ENCODE data around the gene DOK7.

The DOK7 gene

DNA sequence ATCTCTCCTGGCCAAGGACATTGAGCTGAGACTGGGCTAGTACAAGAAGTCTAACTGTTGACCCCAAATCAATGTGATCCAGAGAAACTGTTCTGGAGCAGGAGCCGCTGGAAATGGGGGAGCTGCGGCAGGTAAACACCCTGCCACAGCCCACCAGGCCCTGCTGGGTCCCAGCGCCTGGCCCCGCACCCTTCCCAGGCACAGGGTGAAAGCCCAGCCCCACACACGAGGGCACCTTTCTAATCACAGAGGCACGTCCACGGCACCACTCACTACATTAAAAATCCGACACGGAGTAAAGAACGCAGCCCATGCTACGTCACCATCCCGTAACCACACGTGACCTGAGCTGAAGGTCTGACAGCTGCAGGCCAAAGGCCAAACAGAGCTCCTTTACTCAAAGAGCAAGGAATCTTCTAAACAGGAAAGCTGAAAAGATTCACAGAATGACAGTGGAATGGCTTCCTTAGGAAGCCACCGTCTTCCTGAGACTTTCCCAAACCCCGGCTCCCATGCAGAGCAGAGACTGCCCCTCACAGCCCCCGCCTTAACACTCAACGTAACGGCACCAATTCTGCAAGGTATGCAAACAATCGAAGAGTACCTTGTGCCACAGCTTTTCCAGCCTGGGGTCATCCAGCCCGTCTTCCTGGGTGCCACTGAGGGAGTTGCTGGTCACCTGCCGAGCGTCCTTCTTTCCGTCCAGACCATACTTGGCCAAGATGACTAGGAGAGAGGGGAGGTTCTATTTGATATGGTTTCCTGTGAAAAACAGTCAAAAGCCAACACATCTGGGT lies 56.6 kb downstream of the DOK7 start:
- no peak overlapping the region for H3K4me3 ChIP-seq (replicated peaks; ENCODE audit: low read depth, low read length)
- DNase-seq (ENCODE audit: low read depth): no peak
- TF ChIP-seq, protein P1, sequence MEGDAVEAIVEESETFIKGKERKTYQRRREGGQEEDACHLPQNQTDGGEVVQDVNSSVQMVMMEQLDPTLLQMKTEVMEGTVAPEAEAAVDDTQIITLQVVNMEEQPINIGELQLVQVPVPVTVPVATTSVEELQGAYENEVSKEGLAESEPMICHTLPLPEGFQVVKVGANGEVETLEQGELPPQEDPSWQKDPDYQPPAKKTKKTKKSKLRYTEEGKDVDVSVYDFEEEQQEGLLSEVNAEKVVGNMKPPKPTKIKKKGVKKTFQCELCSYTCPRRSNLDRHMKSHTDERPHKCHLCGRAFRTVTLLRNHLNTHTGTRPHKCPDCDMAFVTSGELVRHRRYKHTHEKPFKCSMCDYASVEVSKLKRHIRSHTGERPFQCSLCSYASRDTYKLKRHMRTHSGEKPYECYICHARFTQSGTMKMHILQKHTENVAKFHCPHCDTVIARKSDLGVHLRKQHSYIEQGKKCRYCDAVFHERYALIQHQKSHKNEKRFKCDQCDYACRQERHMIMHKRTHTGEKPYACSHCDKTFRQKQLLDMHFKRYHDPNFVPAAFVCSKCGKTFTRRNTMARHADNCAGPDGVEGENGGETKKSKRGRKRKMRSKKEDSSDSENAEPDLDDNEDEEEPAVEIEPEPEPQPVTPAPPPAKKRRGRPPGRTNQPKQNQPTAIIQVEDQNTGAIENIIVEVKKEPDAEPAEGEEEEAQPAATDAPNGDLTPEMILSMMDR (IDR thresholded peaks at IDR 0.05; ENCODE audit: low read length, missing control alignments): no peak

DNA sequence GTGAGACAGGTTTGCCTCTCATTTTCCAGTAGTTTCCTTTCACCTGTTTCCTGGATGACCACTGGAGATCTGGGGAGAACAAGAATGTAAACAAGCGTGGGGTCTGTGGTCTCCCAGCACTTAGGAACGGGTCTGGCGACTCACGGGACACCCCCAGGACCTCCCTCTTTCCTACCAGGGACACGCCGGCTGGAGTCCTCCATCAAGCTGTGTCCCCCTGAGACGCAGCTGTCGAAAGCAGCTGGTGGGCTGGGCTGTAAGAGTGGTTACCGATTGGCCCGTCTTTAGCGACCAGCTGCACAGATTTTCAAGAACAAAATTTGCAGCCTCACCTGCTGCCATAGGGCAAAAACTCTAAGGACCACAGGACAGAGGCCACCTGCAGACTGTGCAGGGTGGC lies 57.2 kb downstream of the DOK7 start:
- no peak for DNase-seq (ENCODE audit: low read depth)
- TF ChIP-seq, protein P1 (IDR thresholded peaks at IDR 0.05; ENCODE audit: low read length, missing control alignments): no peak
- no peak overlapping the region for H3K4me3 ChIP-seq (replicated peaks; ENCODE audit: low read depth, low read length)

DNA sequence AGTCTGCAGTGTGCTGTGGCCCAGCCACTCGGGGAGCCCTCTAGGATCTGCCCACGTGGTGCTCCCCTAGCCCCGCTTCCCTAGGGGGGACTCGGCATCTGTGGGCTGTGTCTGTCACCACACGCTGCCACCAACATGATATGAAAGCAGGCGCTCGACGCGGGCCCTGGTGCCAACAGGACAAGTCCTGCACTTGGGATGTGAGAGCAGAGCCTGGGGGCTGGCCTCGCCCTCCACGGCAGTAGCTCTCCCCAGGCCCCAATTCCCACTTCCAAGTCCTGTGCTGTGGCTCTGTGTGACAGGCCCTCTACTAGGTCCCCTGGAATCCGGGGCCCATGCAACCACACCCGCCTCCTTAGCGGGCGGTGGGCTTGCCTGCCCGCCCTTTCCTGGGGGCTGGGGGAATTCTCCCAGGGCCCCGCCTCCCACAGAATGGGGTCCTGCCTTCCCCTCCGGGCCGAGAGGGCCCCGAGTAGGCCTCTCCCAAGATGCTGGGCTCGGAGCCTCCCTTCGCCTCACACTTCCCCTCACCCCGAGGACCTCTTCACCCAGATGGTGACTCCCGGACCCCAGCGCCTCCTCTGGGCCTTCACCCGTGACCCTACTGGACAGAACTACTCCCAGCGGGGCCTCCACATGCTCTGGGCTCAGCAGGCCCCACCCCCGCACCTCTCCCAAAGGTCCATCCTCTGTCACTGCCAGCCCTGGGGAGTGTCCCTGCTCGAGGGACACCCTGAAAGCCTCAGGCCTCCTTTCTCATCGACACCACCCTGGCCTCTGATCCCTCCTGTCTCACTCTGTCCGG lies 57.9 kb downstream of the DOK7 start:
- no peak overlapping the region for H3K4me3 ChIP-seq (replicated peaks; ENCODE audit: low read depth, low read length)
- no peak for DNase-seq (ENCODE audit: low read depth)
- TF ChIP-seq, protein P1 (IDR thresholded peaks at IDR 0.05; ENCODE audit: low read length, missing control alignments): no peak

DNA sequence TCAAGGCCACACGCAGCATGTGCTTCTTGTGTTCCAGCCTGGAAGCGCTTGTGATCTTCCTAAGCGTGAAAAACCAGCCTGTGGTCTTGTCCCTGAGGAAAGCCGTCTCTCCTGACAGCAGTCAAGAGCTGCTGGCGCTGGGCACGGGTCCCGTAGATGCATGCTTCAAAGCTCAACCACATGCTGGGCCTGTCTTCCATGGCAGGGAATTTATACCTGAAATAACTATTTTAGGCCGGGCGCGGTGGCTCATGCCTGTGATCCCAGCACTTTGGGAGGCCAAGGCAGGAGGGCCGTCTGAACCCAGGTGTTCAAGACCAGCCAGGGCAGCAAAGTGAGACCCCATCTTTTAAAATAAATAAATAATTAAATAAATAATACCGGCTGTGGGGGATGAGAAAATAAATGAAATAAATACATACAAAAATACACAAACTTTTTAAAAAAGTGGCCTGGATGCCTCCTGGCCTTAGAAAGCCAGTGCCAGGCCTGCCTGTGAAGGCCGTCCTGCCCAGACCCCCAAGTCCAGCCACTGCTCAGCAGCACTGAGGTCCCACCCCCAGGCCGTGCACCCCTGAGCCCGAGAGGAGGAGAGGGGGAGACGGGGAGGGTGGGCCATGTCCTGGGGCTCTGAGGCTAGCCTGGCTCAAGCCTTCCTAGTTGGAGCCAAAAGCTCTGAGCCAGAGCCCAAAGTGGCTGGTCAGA lies 58.7 kb downstream of the DOK7 start:
- TF ChIP-seq, protein P1 (IDR thresholded peaks at IDR 0.05; ENCODE audit: low read length, missing control alignments): no peak
- H3K4me3 ChIP-seq (replicated peaks; ENCODE audit: low read depth, low read length): no peak overlapping the region
- DNase-seq (ENCODE audit: low read depth): no peak

DNA sequence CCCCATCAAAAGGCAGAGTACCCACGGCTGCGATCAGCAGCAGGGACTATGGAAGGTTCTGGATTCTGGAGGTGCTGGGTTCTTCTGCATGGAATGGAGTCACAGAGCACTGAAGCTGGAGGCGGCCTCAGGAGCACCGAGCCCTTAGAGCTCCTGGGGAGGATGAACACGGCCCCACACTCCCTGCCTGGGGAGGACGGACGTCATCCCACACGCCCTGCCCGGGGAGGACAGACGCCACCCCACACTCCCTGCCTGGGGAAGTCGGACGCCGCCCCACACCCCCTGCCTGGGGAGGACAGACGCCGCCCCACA lies 59.2 kb downstream of the DOK7 start:
- TF ChIP-seq, protein P1 (IDR thresholded peaks at IDR 0.05; ENCODE audit: low read length, missing control alignments): no peak
- no peak for DNase-seq (ENCODE audit: low read depth)

DNA sequence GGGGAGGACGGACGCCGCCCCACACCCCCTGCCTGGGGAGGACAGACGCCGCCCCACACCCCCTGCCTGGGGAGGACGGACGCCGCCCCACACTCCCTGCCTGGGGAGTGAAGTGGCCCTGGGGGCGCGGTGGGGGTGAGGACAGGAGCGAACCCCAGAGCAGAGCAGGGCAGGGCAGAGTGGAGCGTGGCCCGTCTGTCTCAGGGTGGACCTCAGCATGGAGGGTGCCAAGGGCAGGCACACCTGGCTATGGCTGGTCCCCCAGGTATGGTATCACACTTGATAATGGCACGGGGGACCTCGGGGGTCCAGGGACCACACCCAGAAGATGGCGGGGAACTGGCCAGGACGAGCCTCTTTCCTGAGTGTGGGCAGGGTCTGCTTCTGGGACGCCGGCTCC lies 59.5 kb downstream of the DOK7 start:
- no peak overlapping the region for H3K4me3 ChIP-seq (replicated peaks; ENCODE audit: low read depth, low read length)
- DNase-seq (ENCODE audit: low read depth): no peak
- TF ChIP-seq, protein P1 (IDR thresholded peaks at IDR 0.05; ENCODE audit: low read length, missing control alignments): no peak

More for the DNA sequence above, 59.2 kb downstream of the DOK7 start:
- H3K4me3 ChIP-seq (replicated peaks; ENCODE audit: low read depth, low read length): no peak overlapping the region
